GM10847 (cell line): ENCODE measurements around the gene NRDE2.

ENCODE experiments used
- POLR2A ChIP-seq: IDR thresholded peaks from 2 replicates; pipeline ENCODE4 v1.6.1; 2011; ENCODE audit not compliant: insufficient read length; ENCODE audit errors: extremely low read depth

Gene NRDE2

DNA sequence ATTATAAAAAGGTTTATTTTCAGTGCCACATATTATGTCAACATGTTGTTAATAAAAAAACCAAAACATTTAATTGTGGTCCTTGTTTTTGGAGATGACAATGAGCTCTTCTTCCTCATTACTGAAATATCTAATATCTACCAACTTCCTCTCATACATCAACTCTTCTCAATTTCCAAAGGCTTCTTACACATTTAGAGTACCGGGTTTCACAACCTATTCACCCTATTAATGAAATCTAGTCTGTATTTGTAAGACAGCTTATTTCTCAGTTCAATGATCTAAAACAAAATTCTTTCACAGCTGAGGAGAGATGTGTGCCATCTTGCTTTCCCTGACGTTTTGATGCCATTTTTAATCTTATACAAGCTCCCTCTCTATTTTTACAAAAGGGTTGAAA is 14.5 kb downstream of the NRDE2 start:
- TF ChIP-seq POLR2A, result no peak

GRCh38 chr14:90308561-90308960 is 23.2 kb downstream of the NRDE2 start:
- TF ChIP-seq POLR2A, result no peak

- TF ChIP-seq POLR2A, result no peak
These were observed 26.6 kb downstream of the NRDE2 start for GRCh38 chr14:90305176-90305601.

DNA sequence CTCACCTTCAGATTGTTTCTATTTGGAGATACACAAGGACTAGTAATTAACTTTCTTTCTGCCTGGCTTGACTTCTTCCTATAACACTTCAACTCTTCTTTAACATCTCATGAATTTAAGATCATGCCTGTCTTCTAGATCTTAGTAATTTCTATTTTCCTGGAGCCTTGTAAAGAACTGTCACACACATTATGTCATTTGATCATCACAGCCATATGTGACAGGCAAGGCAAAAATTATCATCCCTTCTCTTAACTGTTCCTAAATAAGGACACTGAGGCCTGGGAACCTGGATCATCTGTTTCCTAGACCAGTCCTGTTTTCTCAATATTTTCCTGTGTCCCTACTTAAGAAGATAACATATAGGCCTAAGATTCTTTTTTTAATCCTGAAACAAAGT is 27.2 kb downstream of the NRDE2 start:
- TF ChIP-seq POLR2A, result no peak

DNA sequence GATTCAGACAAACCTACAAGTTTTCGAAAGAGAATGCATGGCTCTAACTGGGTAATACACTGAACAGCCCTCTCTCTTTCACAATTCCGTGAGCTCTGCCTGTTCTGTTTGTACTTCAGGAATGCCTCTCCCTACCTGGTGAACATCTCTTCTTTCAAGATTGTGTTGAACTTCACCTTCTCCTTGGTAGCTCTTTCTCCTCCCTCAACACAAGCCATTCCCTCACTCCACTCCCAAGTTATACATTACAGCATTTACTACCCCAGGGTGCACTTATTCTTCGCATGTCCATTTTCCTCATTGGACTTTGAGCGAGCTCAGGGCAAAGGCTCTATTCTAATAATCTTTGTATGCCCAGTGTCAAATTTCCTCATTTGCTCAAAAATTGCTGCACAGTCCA is 28.3 kb downstream of the NRDE2 start:
- no peak for TF ChIP-seq POLR2A

- TF ChIP-seq POLR2A, result no peak
These were observed 29.0 kb downstream of the NRDE2 start for GRCh38 chr14:90302529-90303303.

DNA sequence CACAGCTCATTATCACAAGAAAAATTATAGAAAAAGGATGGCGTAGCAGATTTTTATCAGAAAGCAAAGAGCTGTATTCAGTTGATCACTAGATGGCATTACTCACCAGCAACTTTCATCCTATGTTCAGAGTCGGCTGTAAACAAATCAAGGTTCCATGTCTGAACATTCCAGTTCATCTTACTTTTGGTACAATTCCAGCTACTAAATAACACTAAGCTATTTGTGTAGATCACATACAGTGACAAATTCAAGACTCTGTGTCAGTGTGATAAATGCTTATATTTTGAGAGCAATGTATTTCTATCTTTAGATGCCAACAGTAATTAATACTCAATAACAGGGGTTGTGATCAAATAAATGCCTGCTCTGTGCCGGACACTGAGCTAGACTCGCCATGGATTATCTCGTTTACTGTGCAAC is 30.1 kb downstream of the NRDE2 start:
- no peak for TF ChIP-seq POLR2A

DNA sequence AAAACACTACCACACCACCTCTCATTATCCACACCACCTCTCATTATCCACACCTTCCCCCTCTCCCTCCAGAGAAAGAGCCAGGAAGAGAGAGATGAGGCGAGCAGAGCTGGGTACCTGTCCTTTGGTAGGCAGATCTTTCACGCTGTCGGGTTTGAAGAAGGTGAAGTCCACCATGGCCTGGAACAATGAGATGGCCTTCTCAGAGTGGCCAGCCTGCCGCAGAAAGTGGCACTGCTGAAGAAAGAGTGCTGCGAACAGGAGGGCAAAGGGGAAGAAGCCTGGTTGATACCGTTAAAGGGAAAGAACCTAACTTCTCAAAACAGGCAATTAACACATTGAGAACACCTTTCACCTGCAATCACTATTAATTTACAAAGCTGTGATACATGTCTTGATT is 30.6 kb downstream of the NRDE2 start:
- no peak for TF ChIP-seq POLR2A

DNA sequence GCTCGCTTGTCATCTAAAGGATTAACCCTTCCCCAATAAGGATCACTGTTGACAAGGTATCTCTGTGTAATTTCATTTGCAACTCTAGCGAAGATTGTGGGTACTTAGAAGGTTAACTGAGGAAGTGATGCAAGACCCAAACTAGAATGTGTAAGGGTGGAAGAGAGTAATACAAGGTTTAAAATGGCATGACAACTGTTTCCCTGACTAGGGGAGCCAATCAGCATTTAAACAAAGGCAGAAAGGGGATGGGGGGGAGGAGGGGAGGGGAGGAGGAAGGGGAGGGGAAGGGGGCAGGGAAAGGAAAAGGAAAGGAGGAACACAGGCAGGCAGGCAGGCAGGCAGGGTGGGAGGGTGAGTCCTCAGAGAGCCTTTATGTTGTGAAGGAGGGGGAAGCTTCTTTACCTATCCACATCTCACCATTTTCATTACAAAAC is 31.1 kb downstream of the NRDE2 start:
- no peak for TF ChIP-seq POLR2A

DNA sequence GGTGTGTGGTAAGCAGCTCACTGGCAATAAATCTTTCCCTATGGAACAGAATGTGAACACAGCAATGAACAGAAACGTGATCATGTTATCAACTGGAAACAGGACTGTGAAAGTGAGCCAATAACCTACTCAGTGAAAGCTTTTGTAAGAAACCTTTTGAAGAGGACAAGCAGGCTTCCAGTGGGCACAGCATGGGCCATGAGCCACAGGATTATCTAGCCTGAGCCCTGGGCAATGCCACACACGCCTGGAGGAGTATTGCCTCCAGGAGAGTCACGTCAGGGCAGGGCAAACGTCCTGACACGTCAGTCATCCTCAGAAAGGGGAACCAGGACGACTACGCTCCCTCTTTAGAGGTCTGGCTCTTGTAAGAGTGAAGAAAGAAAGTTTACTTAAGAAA is 32.3 kb downstream of the NRDE2 start:
- TF ChIP-seq POLR2A, result no peak

DNA sequence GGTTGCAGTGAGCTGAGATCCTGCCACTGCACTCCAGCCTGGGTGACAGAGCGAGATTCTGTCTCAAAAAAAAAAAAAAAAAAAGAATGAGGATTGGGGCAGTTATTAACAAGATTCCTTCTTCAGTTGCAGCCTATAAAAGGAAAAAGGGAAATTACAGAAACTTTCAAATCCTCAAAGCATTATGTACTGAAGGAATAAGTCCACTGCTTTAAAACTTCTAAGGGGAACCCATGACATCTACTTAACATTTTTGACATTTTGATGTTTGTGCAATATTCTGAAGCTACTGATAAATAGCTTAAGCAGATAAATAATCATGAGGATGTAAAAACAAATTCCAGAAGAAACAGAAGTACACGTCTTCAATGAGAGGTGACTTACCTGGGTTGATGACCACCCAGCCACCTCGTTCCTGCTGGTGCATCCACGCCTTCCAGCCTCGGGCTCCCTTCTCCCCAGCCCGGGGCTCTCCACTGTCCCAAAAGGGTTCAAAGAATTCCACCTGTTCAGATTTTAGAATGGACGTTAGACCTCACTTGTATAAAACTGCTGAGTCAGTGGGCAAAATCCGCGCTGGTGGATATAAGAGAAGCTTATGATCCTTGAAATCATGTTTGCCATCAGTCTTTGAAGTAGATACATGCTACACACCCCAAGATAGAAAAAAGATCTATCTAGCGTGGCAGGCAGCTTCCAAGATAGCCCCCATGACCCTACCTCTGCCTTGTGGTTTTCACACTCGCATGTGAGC is 33.7 kb downstream of the NRDE2 start:
- no peak for TF ChIP-seq POLR2A

GRCh38 chr14:90296641-90297040 is 35.1 kb downstream of the NRDE2 start:
- no peak for TF ChIP-seq POLR2A

DNA sequence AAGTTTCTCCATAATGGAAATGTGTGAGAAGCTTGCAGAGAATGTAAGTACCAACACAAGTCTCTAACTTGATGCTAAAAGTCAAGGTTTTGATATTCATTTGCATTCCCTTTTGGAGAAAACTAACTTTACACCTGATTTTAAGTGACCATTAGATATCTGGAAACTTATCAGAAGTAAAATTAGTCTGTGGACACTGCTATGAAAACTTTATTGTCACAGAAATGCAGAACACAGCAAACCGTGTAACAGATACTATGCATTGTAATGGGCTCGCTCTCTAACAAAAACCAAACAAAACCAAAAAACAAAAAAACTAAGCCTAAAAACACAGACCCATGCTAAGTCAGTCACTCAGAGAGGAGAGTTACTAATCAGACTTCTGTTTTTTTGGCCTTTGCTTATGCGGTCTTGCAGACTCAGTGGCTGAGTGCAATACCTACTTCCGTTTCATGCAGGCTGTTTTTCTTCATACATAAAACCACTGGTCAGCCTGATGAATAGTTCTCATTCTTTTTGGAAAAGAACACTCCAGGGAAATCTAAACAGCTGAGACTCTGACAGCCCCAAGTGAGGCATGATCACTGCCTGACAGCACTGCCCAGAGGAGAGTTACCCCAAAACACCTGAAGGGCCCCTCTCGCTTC is 35.7 kb downstream of the NRDE2 start:
- TF ChIP-seq POLR2A, result no peak

DNA sequence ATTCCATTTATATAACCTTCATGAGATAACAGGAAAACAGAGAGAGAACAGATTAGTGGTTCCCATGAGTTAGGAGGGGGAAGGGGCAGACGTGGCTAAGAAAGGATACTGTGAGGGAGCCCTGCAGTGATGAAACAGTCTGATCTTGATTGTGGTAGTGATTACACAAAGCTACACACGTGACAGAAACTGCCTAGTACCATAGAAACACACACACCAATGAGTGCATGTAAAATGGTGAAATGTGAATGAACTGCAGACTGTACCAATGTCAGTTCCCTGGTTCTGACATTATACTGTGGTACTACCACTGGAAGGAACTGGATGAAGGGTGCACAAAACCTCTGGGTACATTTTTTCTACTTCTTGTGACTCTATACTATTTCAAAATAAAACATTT is 36.9 kb downstream of the NRDE2 start:
- TF ChIP-seq POLR2A, result no peak

DNA sequence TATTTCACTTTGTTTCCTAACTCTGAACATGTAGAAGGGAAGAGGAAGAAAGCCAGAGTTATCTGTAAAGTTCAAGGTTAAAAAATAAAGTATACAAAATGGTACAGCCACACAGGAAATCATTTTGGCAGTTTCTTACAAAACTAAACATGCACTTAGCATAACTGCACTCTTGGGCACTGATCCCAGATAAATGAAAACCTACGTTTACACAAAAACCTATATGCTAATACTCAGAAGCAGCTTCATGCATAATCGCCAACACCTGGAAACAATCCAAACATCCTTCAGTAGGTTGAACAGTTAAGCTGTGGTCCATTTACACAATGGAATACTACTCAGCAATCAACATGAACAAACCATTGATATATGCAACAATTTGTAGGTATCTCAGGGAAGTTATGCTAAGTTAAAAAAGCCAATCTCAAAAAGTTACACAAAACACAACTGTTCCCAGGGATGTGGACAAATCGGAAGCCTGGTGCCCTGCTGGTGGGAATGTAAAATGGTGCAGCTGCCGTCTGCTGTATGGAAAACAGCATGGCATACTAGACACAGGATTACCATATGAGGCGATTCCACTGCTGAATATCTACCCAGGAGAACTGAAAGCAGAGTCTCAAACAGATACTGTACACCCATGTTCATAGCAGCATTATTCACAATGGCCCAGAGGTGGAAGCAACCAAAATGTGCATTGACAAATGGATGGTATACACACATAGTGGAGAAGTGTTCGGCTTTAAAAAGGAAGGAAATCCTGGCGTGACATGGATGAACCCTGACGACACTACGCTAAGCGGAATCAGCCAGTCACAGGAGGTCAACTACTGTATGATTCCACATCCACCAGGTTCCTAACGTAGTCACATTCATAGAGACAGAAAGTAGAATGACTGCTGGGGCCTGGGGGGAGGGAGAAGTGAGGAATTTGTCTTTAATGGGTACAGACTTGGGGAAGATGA is 37.7 kb downstream of the NRDE2 start:
- no peak for TF ChIP-seq POLR2A
